Type B pancreatic cell (in vitro differentiated cells): ENCODE measurements around the gene TFIP11. TPM values are rescaled to one million over a fixed set of nuclear protein-coding genes. Genes with fewer than 3 reads are reported as not detected.
A peak's percentile ranks its signal among the peaks of the same experiment; 100 is the strongest.

Experiments used
- DNase-seq: peaks from one replicate; pipeline ENCODE4 v3.0.0; 2021; ENCODE audit warnings: mixed read lengths; ENCODE audit not compliant: unreplicated experiment; ENCODE audit errors: extremely low spot score
- H3K27ac Mint-ChIP-seq: 2 replicates; pipeline ENCODE4 v1.8.0; 2021; ENCODE audit warnings: mild to moderate bottlenecking, mixed read lengths
- H3K27me3 Mint-ChIP-seq: 2 replicates; pipeline ENCODE4 v1.8.0; 2021; ENCODE audit warnings: mixed read lengths
- H3K36me3 Mint-ChIP-seq: 2 replicates; pipeline ENCODE4 v1.8.0; 2021; ENCODE audit warnings: mixed read lengths
- H3K4me1 Mint-ChIP-seq: one replicate; pipeline ENCODE4 v1.8.0; 2021; ENCODE audit warnings: mixed read lengths; ENCODE audit not compliant: unreplicated experiment
- H3K4me3 Mint-ChIP-seq: 2 replicates; pipeline ENCODE4 v1.8.0; 2021; ENCODE audit warnings: mild to moderate bottlenecking, mixed read lengths
- H3K9me3 Mint-ChIP-seq: 2 replicates; pipeline ENCODE4 v1.8.0; 2021; ENCODE audit warnings: mixed read lengths
- CTCF ChIP-seq: fragments of 200-600 bp; sonication (generic); conservative IDR thresholded peaks from 2 replicates; pipeline ENCODE4 v1.5.0; 2021; ENCODE audit warnings: antibody characterized with exemption, mild to moderate bottlenecking
- total RNA-seq: library from RNA; stranded (reverse); gene quantifications from 2 replicates; pipeline ENCODE4 v1.2.1, GENCODE V29; 2021; ENCODE audit warnings: low replicate concordance

The TFIP11 gene
- total RNA-seq, 1 donor from 2014 or later = 32.7 TPM

DNA sequence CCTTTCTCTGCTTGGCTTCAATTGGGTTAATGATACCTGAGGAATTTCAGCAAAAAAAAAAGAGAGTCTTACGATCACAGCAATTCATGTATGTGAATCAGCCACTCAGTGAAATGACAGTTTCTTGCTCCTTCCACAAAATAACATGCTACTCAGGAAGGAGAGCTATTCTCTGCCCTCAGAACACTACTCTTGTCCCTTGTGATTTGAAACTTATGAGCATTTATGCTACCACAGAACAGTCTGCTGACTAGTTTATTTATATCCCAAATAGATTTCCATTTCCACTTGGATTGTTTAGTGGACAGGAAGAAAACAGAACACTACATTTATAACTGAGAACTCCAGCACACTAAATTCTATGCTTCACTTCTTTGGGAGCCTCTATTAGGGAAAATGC, 8.5 kb downstream of the TFIP11 start:
- Mint-ChIP-seq H3K36me3 (peaks cover 40% of the 10 kb centered on the region), H3K4me1 (no peaks in the 10 kb centered on the region), H3K4me3 (no peak overlapping the region), H3K9me3 (no peaks in the 10 kb centered on the region), H3K27ac (no peak overlapping the region), H3K27me3 (no peaks in the 10 kb centered on the region)
- DNase-seq = no peak
- TF ChIP-seq CTCF = no peak

DNA sequence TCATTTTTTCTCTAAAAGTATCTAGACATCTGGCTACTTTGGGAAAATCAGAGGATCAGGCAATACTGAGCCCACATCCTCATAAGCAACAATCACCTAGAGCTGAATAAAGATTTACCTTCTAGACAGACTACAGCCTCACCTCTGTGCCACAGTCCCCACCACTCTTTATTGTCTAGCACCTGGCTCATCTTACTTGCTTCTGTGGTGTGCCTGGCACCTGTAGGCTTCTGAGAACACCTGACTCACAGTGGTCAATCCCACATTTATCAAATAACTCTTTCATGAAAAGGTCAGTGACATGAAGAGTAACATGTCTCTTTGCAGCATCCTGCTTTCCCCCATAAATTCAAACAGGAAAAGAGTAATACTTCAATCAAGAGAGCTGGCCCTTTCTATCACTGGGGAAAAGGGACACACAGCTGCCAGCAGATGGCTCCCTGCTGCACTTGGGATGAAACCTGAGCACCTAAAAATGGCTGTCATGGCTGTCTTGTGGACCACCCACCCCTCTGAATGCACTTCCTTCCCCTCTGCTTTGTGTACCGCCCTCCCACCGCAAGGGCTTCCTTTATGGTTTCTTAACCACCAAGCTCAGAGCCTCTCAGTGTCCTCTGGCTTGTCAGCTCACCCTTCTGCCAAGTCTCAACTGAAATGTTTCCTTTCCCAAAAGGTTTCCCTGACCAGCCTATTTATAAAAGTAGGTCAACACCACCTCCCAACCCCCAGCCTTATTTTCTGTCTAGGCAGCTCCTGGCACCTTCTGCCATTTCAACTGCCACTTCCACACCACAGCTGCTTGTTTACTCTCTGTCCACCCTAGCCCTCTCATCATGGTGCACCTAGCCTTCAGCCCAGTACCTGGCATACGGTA, 9.3 kb downstream of the TFIP11 start:
- no peak overlapping the region for H3K27ac Mint-ChIP-seq
- H3K27me3 Mint-ChIP-seq = no peaks in the 10 kb centered on the region
- no peaks in the 10 kb centered on the region for H3K4me1 Mint-ChIP-seq
- no peak overlapping the region for H3K4me3 Mint-ChIP-seq
- peaks cover 40% of the 10 kb centered on the region for H3K36me3 Mint-ChIP-seq
- no peak for DNase-seq
- H3K9me3 Mint-ChIP-seq = no peaks in the 10 kb centered on the region
- peak; percentile 72 for TF ChIP-seq CTCF

DNA sequence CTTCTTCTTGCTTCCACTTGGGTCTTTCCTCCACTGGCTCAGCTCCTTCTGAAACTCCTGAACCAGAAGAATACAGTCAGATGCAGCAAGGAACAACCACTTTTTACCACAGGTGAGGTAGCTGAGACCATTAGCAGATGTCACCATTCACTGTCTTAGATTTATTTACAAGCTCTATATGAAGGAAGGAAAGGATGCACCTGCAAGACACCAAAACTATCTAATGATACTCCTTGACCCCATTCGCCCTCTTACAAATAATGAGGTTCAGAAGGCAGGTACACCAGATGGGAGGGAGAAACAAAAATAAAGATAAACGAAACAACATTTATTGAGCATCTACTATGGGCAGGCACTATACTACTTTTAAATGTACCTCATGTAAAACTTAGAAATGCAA, 10.3 kb downstream of the TFIP11 start:
- H3K27me3 Mint-ChIP-seq = no peaks in the 10 kb centered on the region
- no peak for DNase-seq
- H3K4me1 Mint-ChIP-seq = no peaks in the 10 kb centered on the region
- H3K9me3 Mint-ChIP-seq = no peaks in the 10 kb centered on the region
- no peak for TF ChIP-seq CTCF
- peaks cover 43% of the 10 kb centered on the region for H3K36me3 Mint-ChIP-seq
- H3K27ac Mint-ChIP-seq = no peak overlapping the region
- no peak overlapping the region for H3K4me3 Mint-ChIP-seq

DNA sequence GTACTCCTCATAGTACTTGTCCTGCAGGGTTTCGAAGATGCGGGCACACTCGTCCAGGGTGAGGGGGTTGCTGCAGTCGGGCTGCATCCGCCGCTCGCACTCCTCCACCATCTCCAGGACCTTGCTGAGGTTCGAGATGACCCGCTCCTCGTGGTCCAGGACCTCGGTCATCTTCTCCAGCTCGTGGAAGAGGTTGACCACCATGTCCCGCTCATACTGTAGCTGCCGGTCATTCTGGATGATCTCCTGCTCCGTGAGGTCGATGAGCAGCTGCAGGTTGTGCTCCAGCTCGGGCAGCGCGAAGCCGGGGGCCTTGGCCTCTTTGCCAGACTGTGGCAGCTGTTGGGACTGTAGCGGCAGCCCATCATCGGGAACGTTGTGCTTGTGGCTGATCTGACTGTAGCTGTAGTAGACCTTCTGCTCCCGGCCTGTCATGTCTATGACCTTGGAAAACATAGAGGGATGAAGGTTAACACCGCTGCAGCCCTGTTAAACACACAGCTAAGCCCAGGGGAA, 13.0 kb downstream of the TFIP11 start:
- peaks cover 39% of the 10 kb centered on the region for H3K36me3 Mint-ChIP-seq
- no peaks in the 10 kb centered on the region for H3K4me1 Mint-ChIP-seq
- no peak for DNase-seq
- no peaks in the 10 kb centered on the region for H3K27me3 Mint-ChIP-seq
- H3K9me3 Mint-ChIP-seq = no peaks in the 10 kb centered on the region
- H3K4me3 Mint-ChIP-seq = no peak overlapping the region
- H3K27ac Mint-ChIP-seq = no peak overlapping the region
- no peak for TF ChIP-seq CTCF

- Mint-ChIP-seq H3K27ac (no peak overlapping the region), H3K4me1 (no peaks in the 10 kb centered on the region), H3K9me3 (no peaks in the 10 kb centered on the region), H3K36me3 (peaks cover 25% of the 10 kb centered on the region), H3K27me3 (no peaks in the 10 kb centered on the region), H3K4me3 (no peak overlapping the region)
- no peak for TF ChIP-seq CTCF
- no peak for DNase-seq
Measured at GRCh38 chr22:26496456-26496855, 15.8 kb downstream of the TFIP11 start.
